IPS-NIHi11 (cell line): ENCODE data around the gene CLASP1.
"Not testable (repeated sequence)": the region's sequence is repeated elsewhere in the genome, so short reads cannot be mapped to it uniquely, and the experiment has no call there.

ENCODE experiments used
- DNase-seq: peaks from one replicate; pipeline ENCODE4 v3.0.0; 2012; ENCODE audit warnings: mixed read lengths, low spot score

Gene CLASP1

DNA sequence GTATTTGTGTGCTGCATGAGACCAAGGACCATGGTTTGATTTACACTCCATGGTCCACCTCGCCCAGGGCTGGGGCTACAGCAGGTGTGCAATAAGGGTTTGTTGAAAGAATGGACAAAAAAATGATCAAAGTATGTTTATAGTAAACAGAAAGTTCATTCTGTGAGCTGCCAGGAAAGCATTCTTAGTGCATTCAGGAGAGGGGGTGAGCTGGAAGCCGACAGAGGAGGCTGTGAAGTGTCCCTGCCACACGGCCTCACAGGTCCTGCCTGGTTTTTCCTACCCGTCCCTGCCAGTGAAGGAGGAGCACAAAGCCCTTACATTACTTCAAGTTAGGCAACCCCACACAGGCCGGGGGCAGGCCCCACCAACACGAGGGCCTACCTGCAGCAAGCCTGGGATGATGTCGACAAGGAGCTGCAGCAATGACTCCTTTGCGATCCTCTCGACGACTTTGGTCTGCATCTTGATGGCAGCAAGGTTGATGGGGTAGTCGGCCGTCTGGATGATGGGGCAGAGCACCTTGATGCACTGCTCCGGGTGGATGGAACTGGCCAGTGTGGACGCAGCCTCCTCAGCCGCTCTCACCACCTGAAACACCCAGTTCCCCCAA lies 301.0 kb downstream of the CLASP1 start:
- no peak for DNase-seq

DNA sequence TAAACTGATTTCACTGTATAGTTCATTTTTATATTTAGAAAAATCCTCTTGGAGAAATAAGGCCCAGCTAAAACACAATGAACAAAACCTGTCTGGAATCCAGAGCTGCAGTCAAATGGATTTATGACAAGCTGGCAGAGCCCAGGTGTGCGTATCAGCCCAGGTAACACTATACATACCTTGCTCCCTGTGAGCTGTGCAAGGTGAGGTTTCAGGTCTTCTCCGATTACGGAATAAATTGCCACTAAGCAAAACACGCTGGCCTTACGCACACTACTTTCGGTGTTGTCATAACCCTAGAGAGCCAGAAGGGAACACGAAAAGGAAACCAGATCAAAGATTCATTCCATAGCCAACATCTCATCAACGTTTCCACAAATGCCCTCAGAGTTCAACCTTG lies 302.4 kb downstream of the CLASP1 start:
- no peak for DNase-seq

DNA sequence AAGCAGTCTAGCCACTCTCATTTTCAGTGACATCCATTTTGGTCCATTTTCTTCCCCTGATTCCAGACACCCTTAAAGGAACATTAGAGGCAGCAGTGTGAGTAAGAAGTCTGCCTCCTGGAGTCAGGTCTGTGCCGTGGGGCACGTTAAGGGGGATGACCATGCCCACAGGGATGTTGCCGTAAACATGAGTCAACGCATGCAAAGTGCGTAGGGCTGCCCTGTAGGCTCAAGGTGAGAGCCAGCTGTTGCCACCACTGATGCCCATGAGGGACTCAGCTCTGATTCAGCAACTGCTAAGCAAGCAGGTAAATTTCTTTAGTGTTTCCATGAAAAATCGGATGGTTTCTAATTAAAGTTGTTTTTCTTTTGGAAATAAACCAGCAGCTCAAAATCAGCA lies 302.9 kb downstream of the CLASP1 start:
- DNase-seq, result no peak

DNA sequence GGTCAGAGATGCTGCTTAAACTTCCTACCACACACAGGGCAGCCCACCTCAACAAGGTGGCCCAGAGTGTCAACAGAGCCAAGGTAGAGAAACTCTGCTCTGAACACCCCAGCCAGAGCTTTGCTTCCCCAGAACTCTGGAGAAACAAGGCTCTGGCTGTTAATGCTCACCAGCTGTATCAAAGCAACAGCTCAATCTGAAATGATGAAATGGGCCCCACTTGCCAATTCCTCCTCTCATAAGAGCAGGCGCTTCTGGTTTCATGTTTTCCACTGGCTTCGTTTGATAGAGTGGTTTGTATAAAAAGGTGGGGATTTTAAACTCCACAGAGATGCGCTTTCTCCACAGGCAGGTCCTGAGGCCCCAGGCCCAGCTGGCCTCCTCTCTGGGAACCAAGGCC lies 303.4 kb downstream of the CLASP1 start:
- DNase-seq, result no peak

DNA sequence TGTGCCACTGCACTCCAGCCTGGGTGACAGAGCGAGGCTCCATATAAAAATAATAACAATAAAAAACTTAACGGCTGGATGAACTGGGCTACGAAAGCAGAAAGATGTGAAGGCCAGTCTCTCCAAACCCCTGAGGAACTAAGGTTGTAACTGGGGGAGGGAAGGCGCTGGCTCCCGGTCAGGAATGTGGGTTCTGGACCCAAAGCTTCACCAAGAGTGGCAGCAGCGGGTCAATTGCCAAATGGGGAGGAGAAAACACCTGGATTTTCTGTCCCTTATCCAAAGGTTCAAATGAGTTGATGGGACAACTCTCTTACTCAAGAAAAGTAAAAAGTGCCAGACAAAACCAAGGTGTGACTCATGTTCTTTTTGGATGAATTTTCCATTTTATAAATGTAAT lies 304.2 kb downstream of the CLASP1 start:
- no peak for DNase-seq

DNA sequence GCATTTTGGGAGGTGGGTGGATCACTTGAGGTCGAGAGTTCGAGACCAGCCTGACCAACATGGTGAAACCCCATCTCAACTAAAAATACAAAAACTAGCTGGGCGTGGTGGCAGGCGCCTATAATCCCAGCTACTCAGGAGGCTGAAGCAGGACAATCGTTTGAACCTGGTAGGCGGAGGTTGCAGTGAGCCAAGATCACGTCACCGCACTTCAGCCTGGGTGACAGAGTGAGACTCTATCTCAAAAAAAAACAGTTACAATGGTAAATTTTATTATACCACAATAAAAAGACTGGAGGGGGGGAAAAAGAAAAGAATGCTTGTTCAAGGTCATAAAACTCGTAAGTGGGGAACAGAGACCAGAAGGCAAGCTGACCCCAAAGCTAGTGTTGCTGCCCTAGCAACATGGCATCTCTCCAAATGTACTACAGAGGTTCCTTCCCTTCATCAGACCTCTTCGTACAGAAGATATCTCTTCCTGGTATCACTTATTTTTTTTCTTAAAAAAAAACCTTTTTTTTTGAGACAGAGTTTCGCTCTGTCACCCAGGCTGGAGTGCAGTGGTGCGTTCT lies 305.3 kb downstream of the CLASP1 start:
- not testable (repeated sequence) for DNase-seq

DNA sequence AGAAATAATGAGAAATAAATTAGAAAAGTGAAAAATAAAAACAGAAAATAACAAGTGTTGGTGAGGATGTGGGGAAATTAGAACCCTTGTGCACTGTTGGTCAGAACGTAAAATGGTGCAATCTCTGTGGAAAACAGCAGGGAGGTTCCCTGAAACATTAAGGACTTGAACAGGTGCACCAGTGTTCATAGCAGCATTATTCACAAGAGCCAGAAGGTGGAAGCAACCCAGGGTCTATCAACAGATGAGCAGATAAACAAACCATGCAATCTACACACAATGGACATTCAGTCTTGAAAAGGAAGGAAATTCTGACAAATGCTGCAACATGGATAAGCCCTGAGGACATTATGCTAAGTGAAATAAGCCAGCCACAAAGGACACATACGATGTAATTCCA lies 306.1 kb downstream of the CLASP1 start:
- DNase-seq, result no peak

DNA sequence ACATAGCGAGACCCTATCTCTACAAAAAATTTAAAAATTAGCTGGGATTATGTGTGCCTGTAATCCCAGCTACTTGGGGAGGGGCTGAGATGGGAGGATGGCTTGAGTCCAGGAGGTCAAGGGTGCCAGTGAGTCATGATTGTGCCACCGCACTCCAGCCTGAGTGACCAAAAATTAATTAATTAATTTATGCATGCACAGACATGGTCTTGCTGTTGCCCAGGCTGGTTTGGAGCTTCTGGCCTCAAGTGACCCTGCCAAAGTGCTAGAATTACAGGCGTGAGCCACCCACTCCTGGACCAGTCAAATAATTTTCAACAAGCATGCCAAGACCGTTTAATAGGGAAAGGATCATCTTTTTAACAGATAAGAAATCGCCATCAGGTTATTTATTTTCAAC lies 306.5 kb downstream of the CLASP1 start:
- no peak for DNase-seq

DNA sequence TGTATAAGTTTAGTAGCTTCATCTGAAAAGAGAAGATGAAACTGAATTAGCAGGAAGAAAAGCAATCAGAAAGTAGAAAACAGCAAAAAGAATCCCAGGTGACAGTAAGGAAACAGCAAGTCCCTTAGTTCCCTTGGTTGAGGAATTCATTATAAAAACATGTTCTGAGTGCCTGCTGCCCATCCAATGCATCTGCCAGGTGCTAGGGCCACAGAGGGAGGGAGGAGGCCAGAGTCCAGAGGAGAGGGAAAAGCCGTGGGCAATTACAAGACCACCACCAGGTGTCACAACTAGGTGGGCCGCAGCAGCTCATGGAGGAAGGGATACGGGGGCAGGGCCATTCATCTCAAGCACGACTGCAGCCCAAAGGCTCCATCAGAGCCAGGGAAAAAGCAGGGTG lies 308.3 kb downstream of the CLASP1 start:
- DNase-seq, result no peak

DNA sequence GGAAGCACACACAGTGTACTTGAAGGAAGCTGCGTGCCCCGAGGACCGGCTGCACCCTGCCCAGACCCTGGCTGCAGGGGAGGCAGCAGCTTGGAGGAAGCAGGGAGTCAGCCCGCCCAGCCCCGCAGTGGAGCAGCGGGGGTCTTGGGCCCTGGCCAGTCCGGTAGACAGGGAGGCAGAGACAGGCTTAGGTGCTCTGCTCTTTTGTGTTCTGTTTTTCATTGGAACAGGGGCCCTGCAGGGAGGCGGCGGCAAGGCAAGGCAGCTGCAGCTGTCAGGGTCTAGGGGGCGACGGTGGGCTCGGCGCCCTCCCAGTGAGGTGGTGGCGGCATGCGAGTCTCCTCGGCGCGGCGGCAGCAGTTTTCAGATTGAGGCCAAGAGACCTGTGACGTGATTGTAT lies 311.0 kb downstream of the CLASP1 start:
- DNase-seq, result peak; percentile 64

DNA sequence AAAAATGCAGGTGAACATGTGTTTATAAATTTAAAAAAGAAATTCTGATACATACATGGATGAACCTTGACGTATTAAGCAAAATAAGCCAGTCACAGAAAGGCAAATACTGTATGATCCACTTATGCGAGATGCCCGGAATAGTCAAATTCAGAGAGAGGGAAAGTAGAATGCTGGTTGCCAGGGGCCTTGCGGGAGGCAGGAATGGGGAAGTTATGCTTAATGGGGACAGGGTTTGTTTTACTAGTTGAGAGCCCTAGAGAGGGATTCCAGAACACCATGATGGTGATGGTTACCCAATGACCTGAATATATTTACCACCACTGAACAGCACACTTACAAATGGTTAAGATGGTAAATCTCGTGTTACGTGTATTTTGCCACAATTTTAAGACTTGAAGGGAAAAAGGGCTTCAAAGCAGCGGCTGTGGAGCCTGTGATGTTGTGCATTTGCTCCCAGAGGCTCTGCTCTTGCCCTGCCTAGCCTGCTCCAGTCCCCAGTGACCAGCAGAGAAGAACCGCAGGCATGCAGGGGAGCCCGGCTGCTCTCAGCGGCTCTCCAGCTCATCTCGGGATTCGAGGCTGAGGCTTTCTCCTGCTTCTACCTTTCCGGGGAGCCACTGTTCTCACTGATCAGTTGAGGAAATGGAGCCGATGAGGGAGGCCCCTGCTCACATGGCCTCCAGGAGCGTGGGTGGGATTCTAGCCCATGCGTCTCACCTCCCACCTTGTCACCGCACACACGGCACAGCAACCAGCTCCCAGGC lies 312.6 kb downstream of the CLASP1 start:
- no peak for DNase-seq

DNA sequence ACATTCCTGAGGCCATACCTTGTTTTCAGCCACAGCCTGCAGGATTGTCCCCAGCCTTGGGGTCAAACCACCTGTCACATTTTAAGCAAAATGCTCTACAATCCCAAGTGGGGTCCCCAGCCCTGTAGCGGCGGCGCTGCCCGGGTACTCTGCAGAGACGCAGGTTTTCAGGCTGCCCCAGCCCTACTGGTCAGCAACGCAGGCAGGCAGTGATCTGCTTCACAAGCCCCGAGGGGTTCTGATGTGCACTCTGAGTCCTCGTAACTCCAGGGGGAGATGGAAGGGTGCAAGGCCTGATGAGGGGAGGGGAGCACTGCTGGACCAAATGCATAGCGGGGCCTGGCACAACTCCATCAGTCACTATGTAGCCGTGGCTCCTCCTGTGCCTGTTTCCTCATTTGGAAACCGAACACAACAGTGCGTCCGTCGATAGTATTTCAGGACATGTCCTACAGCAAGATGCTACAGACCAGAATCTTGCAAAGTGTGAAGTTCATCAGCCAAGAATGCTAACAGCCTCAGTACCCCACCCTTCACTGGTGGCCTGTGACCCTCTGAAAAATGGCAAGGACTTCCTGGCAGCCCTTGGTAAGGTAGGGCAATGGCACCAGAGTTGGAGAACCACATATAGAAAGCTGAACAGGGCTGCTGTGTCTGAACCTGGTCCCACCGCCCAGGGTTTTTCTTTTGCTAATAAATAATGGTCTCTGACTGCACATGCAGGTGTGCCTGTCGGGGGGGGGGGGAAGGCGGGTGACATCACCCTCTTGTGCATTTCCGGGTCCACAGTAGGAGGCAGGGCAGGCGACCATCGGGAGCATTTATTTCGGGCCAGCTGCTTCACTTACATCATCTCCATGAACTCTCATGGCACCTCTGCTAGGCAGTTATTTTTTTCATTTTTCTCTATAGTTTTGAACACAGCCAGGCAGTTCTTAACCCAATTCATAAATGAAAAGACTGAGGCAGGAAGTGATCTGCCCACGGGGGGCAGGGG lies 313.7 kb downstream of the CLASP1 start:
- peak; percentile 29 for DNase-seq

DNA sequence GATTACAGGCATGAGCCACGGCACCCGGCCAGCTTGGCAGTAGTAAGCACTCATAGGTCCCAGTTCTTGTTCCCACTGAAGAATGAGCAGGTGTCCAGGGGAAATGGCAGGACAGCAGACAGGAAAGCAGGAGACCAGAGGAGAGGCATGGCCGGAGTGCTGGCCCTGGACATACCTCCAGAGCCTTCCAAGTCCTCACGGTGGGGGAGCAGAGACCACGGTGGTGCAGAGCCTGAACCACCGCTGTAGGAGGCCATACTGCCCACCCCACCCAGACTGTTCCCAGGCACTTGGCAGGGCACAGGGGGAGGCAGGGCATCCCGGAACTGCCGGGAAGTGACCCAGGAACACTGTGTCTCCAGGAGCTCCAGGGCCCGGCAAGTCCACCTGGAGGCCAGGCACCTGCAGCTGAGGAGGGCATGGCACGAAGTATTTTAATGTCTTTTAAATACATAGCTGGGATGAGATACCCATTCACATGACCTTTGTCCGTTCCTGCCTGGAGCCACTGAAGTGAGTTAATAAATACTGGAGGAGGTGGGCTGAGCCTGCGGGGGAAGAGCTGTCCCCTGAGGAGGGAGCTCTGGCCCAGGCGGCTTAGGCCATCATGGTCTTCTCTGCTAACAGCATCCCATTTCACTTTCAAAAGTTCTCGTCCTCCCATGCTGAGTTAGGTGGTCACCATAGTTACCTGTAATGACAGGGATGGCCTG lies 314.5 kb downstream of the CLASP1 start:
- DNase-seq, result peak; percentile 52

DNA sequence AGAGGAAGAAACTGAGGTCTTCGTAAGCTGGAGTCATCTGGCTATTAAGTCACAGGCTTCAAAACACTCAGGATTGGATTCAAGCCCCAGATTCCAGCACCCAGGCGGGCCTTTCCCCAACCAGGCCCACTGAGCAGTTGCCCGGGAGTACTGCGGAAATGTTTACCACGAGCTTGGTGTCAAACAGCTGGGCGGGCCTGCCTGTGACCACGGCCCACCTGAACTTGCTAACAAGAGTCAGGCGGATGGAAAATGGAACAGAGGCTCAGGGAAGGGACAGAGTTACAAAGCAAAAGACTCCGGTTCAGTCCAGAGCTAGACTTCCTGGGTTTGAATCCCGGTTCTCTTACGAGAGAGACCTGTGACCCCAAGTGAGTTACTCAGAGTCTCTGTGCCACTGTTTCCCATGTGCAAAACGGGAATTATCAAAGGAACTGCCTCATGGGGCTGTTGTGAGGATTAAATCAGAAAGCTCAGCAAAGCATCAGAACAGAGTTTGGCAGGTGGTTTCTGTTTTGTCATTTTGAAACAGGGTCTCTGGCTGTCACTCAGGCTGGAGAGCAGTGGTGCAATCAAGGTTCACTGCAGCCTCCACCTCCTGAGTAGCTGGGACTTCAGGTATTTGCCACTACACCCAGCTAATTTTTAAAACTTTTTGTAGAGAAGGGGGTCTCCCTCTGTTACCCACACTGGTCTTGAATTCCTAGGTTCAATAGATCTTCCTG lies 315.3 kb downstream of the CLASP1 start:
- DNase-seq, result no peak

DNA sequence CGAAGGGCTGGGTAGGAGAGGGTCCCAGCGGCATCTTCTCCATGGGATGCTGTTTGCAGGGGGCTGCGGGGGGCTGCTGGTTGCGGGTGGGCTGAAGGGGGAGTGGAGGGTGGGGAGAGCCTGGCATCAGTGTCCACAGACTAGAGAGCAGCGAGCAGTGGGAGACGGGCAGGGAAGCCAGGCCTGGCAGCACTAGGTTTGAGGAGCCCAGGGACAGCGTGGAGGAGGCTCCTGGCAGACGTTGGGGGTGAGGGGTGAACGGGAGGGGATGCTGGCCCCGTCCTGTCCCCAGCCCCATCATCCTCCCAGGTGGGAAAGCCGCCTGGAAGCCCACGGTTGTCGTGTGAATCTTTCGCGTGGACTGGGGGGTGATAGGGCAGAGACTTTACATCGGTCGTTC lies 316.0 kb downstream of the CLASP1 start:
- DNase-seq, result no peak

DNA sequence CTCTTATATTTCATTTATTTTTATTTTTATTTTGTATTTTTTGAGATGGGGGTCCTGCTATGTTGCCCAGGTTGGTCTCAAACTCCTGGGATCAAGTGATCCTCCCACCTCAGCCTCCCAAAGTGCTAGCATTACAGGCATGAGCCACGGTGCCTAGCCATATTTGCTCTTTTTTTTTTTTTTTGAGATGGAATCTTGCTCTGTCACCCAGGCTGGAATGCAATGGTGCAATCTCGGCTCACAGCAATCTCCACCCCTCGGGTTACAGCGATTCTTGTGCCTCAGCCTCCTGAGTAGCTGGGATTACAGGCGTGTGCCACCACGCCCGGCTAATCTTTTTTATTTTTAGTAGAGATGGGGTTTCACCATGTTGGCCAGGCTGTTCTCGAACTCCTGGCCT lies 317.9 kb downstream of the CLASP1 start:
- DNase-seq, result not testable (repeated sequence)

DNA sequence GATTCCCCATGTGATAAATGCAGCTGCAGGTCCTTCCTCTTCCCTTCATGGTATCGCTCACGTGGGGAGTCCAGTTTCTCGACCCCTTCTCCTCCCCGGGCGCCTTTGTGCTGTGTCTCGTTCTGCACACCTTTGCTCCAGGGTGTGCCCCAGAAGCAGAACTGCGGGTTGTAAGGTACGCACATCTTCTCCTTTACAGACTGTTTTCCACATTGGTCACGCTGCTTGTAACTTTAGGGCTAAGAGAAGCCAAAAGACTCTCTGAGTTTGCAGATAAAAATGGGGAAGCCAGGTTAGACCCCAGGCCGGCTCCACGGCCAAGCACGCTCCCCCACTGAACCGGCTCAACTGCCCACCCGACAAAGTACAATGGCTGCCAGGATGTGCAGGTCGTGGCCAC lies 318.3 kb downstream of the CLASP1 start:
- no peak for DNase-seq

DNA sequence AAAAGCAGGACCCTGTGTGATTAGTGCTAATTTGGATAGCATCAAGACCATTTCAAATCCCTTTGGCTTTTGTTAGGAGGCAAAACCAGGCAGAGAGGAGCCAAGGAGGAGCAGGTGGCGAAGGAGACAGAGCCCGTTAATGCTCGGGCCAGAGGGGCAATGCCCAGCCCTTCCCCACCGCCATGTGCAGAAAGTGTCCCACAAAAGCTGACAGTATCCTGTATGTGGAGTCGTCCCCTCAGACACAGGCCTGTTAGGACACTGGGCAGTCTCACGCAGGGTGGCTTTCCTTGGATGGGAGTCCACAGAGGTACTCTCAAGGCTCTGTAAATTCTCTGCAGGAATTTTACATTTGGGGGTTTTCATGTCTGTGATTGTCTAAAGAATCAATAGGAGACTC lies 319.5 kb downstream of the CLASP1 start:
- no peak for DNase-seq

DNA sequence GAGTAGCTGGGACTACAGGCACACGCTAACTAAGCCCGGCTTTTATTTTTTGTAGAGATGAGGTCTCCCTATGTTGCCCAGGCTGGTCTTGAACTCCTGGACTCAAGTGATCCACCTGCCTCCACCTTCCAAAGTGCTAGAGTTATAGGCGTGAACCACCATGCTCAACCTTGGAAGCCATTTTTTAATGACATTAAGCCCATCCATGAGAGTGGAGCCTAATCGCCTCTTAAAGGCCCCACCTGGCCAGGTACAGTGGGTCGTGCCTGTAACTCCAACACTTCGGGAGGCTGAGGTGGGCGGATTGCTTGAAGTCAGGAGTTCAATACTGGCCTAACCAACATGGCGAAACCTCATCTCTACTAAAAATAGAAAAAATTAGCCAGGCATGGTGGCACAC lies 322.6 kb downstream of the CLASP1 start:
- DNase-seq, result no peak

DNA sequence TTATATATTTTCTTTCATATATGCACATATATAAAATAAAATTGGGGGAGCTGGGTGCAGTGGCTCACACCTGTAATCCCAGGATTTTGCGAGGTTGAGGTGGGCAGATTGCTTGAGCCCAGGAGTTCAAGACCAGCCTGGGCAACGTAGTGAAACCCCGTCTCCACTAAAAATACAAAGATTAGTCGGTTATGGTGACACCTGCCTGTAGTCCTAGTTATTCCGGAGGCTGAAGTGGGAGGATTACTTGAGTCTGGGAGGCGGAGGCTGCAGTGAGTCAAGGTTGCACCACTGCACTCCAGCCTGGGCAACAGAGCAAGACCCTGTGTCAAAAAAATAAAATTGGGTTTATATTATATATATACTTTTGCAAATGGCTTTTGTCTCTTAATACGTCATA lies 324.7 kb downstream of the CLASP1 start:
- DNase-seq, result no peak

DNA sequence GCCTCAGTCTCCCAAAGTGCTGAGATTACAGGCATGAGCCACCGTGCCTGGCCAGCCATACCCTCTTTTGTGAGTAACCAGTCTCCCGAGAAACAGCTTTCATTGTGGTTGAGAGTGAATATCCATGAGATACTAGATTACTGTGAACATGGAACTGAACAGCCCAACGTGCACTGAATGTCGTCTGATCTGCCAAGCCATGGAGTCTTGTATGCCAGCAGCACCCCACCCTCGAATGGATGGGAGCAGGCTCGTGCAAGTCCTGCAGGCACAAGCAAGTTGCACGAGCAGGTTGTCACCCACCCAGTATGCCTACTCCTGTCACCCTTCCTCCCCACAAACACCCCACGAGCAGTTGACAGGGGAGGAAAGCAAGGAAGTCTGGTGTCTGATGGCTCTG lies 327.8 kb downstream of the CLASP1 start:
- no peak for DNase-seq
